ENCODE measurements around the gene EDAR. TPM values are rescaled to one million over a fixed set of nuclear protein-coding genes. Genes with fewer than 3 reads are reported as not detected.

Gene EDAR
- polyA plus RNA-seq, 2 of the 4 experiments (the other 2 are of a cell fraction), result 0.05 to 0.26 TPM

DNA sequence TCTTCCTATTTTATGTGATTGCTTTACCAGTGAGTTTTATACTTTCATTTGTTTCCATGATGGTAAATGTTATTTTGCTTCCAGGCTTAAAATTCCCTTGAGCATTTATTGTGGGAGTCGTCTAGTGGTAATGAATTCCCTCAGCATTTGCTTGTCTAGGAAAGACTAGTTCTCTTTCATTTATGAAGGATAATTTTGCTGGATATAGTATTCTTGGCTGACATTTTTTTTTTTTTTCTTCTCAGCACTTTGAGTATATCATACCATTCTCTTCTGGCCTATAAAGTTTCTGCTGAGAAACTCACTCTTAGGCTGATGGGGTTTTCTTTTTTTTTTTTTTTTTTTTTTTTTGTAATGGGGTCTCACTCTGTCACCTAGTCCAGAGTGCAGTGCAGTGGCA is 99.1 kb downstream of the EDAR start:
- Histone ChIP-seq H3K4me1 (no peaks in the 10 kb centered on the region), H3K27ac (no peak overlapping the region), H3K4me2 (no peak overlapping the region), H3K4me3 (no peak overlapping the region), H3K9me3 (peaks cover 12% of the 10 kb centered on the region; the same call in 2 of the 3 replicates)
- ATAC-seq (no peak), DNase-seq (ENCODE audit: low read depth in 1 of 2, low spot score in 1 of 2) (no peak), FAIRE-seq (no peak)
- 100% methylated on average over 1 of the region's 1 CpG for WGBS (ENCODE audit: missing lambda C conversion rate)
- POLR2A ChIA-PET, result no interaction called here
- TF ChIP-seq EHMT2 (IDR thresholded peaks at IDR 0.05; ENCODE audit: low read depth), result no peak
- no peak for TF ChIP-seq KDM5A (IDR thresholded peaks at IDR 0.05)
- TF ChIP-seq TP53 (CRISPR knock-in tag; IDR thresholded peaks at IDR 0.05), result no peak
- no peak for TF ChIP-seq KDM1A (IDR thresholded peaks at IDR 0.05; ENCODE audit: low read depth)
- TF ChIP-seq TFCP2L1 (CRISPR knock-in tag; IDR thresholded peaks at IDR 0.05), result no peak
- TF ChIP-seq NPAS2 (CRISPR knock-in tag; IDR thresholded peaks at IDR 0.05; ENCODE audit: borderline replicate concordance), result no peak
- TF ChIP-seq FOSB (CRISPR knock-in tag; IDR thresholded peaks at IDR 0.05), result no peak
- no peak for TF ChIP-seq GATA3 (IDR thresholded peaks at IDR 0.05; ENCODE audit: borderline replicate concordance)
- TF ChIP-seq HDAC2 (IDR thresholded peaks at IDR 0.05), result no peak
- CTCF ChIA-PET, result interaction anchor here (0.7 kb wide), 1 partner anchor 125 kb away, joined by 3 read pairs; no protein-coding TSS in a partner anchor

- WGBS (ENCODE audit: missing lambda C conversion rate), result 65% methylated on average over 6 of the region's 6 CpGs
- no peak for ATAC-seq
- FAIRE-seq, result no peak
Observed at GRCh38 chr2:108884619-108885018, 104.4 kb downstream of the EDAR start.

DNA sequence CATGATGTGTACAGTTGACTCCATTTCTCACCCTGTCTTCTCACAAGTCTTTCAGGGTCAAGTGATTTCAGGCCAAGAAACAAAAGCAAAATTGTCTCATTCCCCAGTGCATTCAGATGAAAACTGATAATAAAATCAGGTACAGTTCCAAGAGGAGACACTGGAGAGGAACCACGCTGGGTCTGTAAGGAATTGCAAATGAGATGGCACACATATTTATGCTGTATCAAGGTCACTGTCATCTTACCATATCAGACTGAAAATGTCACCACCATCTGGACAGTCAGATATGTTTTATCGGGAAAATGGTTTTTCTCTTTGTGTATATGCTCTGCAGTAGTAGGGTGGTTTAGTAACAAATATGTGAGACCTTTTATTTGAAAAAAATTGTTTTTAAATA is 110.7 kb downstream of the EDAR start:
- ChIA-PET POLR2A (no interaction called here), CTCF (no interaction called here)
- H3K9me3 ChIP-seq, result no peaks in the 10 kb centered on the region; the same call in 2 of the 3 replicates
- no peak overlapping the region for H3K4me3 ChIP-seq
- 50% methylated on average over 2 of the region's 2 CpGs for WGBS (ENCODE audit: missing lambda C conversion rate)
- ATAC-seq (no peak), DNase-seq (ENCODE audit: low read depth in 1 of 2, low spot score in 1 of 2) (no peak), FAIRE-seq (no peak)
- no peak overlapping the region for H3K4me2 ChIP-seq
- TF ChIP-seq ZFP36 (IDR thresholded peaks at IDR 0.05; ENCODE audit: borderline replicate concordance, partially characterized antibody) (no peak), CBX8 (IDR thresholded peaks at IDR 0.05) (no peak), SMC3 (IDR thresholded peaks at IDR 0.05) (no peak), ZC3H11A (IDR thresholded peaks at IDR 0.05) (no peak), MAFK (IDR thresholded peaks at IDR 0.05; ENCODE audit: partially characterized antibody) (no peak), FOSB (CRISPR knock-in tag; IDR thresholded peaks at IDR 0.05) (no peak), CEBPB (IDR thresholded peaks at IDR 0.05) (no peak), EP300 (IDR thresholded peaks at IDR 0.05) (no peak), KDM1A (IDR thresholded peaks at IDR 0.05; ENCODE audit: low read depth) (no peak), RFX5 (IDR thresholded peaks at IDR 0.05) (no peak), CBX2 (IDR thresholded peaks at IDR 0.05; ENCODE audit: borderline replicate concordance, low read depth) (no peak), FOSL2 (IDR thresholded peaks at IDR 0.05) (no peak), FOSL2 (CRISPR knock-in tag; IDR thresholded peaks at IDR 0.05) (no peak), E2F6 (IDR thresholded peaks at IDR 0.05; ENCODE audit: borderline replicate concordance, low read depth) (no peak), CHD4 (IDR thresholded peaks at IDR 0.05; ENCODE audit: borderline replicate concordance) (no peak), RNF2 (IDR thresholded peaks at IDR 0.05; ENCODE audit: borderline replicate concordance, low read depth) (no peak)
- TF ChIP-seq, protein P1, sequence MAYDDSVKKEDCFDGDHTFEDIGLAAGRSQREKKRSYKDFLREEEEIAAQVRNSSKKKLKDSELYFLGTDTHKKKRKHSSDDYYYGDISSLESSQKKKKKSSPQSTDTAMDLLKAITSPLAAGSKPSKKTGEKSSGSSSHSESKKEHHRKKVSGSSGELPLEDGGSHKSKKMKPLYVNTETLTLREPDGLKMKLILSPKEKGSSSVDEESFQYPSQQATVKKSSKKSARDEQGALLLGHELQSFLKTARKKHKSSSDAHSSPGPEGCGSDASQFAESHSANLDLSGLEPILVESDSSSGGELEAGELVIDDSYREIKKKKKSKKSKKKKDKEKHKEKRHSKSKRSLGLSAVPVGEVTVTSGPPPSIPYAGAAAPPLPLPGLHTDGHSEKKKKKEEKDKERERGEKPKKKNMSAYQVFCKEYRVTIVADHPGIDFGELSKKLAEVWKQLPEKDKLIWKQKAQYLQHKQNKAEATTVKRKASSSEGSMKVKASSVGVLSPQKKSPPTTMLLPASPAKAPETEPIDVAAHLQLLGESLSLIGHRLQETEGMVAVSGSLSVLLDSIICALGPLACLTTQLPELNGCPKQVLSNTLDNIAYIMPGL (CRISPR knock-in tag; IDR thresholded peaks at IDR 0.05; ENCODE audit: borderline replicate concordance), result no peak
- TF ChIP-seq, protein P2, sequence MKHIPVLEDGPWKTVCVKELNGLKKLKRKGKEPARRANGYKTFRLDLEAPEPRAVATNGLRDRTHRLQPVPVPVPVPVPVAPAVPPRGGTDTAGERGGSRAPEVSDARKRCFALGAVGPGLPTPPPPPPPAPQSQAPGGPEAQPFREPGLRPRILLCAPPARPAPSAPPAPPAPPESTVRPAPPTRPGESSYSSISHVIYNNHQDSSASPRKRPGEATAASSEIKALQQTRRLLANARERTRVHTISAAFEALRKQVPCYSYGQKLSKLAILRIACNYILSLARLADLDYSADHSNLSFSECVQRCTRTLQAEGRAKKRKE (CRISPR knock-in tag; IDR thresholded peaks at IDR 0.05; ENCODE audit: low read depth), result no peak
- TF ChIP-seq, protein P3, sequence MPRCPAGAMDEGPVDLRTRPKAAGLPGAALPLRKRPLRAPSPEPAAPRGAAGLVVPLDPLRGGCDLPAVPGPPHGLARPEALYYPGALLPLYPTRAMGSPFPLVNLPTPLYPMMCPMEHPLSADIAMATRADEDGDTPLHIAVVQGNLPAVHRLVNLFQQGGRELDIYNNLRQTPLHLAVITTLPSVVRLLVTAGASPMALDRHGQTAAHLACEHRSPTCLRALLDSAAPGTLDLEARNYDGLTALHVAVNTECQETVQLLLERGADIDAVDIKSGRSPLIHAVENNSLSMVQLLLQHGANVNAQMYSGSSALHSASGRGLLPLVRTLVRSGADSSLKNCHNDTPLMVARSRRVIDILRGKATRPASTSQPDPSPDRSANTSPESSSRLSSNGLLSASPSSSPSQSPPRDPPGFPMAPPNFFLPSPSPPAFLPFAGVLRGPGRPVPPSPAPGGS (IDR thresholded peaks at IDR 0.05), result no peak
- no peak overlapping the region for H3K27ac ChIP-seq
- no peaks in the 10 kb centered on the region for H3K4me1 ChIP-seq

More at GRCh38 chr2:108884619-108885018, 104.4 kb downstream of the EDAR start:
- POLR2A ChIA-PET, result no interaction called here
- no peak overlapping the region for H3K4me2 ChIP-seq
- no peak for DNase-seq (ENCODE audit: low read depth in 1 of 2, low spot score in 1 of 2)
- no peak overlapping the region for H3K27ac ChIP-seq
- CTCF ChIA-PET, result interaction anchor here (1.4 kb wide), 1 partner anchor 43 kb away, joined by 3 read pairs; no protein-coding TSS in a partner anchor
- H3K9me3 ChIP-seq, result peaks cover 4% of the 10 kb centered on the region; the same call in 2 of the 3 replicates
- TF ChIP-seq, protein P3 (IDR thresholded peaks at IDR 0.05), result no peak
- TF ChIP-seq ZSCAN20 (CRISPR knock-in tag; IDR thresholded peaks at IDR 0.05) (no peak), EHMT2 (IDR thresholded peaks at IDR 0.05; ENCODE audit: low read depth) (no peak), ESRRA (IDR thresholded peaks at IDR 0.05; ENCODE audit: borderline replicate concordance, low read length) (no peak)
- no peaks in the 10 kb centered on the region for H3K4me1 ChIP-seq
- no peak overlapping the region for H3K4me3 ChIP-seq
